GM18511 (cell line): ENCODE measurements around the gene DAB2.
"Not testable (repeated sequence)": the region's sequence is repeated elsewhere in the genome, so short reads cannot be mapped to it uniquely, and the experiment has no call there.

Experiments used
- ATAC-seq: cut with Tn5 transposase; IDR thresholded peaks from one replicate; pipeline ENCODE4 v1.9.1; 2021; ENCODE audit warnings: mild to moderate bottlenecking, moderate library complexity; ENCODE audit not compliant: unreplicated experiment

The DAB2 gene

GRCh38 chr5:39352951-39353350, 71.8 kb downstream of the DAB2 start:
- no peak for ATAC-seq

- ATAC-seq = no peak
Measured at GRCh38 chr5:39352170-39352569, 72.6 kb downstream of the DAB2 start.

GRCh38 chr5:39349484-39349883, 75.3 kb downstream of the DAB2 start:
- ATAC-seq = no peak

- ATAC-seq = no peak
Measured at GRCh38 chr5:39342460-39342859, 82.3 kb downstream of the DAB2 start.

GRCh38 chr5:39341896-39342295, 82.9 kb downstream of the DAB2 start:
- no peak for ATAC-seq

- ATAC-seq = no peak
Measured at GRCh38 chr5:39340506-39340905, 84.3 kb downstream of the DAB2 start.

GRCh38 chr5:39337252-39337915, 87.4 kb downstream of the DAB2 start:
- ATAC-seq = no peak

GRCh38 chr5:39334296-39334695, 90.5 kb downstream of the DAB2 start:
- not testable (repeated sequence) for ATAC-seq

GRCh38 chr5:39333104-39333503, 91.7 kb downstream of the DAB2 start:
- no peak for ATAC-seq

GRCh38 chr5:39331861-39332381, 92.9 kb downstream of the DAB2 start:
- ATAC-seq = no peak

GRCh38 chr5:39328731-39329130, 96.0 kb downstream of the DAB2 start:
- no peak for ATAC-seq

- no peak for ATAC-seq
Measured at GRCh38 chr5:39323542-39323941, 101.2 kb downstream of the DAB2 start.
